HG03103 (cell line): Measurements from ENCODE around the gene HOOK2.
"Not testable (repeated sequence)": the region's sequence is repeated elsewhere in the genome, so short reads cannot be mapped to it uniquely, and the experiment has no call there.

Experiments used
- ATAC-seq: cut with Tn5 transposase; IDR thresholded peaks from one replicate; pipeline ENCODE4 v1.9.1; 2021; ENCODE audit warnings: low read depth; ENCODE audit not compliant: unreplicated experiment

The HOOK2 gene

DNA sequence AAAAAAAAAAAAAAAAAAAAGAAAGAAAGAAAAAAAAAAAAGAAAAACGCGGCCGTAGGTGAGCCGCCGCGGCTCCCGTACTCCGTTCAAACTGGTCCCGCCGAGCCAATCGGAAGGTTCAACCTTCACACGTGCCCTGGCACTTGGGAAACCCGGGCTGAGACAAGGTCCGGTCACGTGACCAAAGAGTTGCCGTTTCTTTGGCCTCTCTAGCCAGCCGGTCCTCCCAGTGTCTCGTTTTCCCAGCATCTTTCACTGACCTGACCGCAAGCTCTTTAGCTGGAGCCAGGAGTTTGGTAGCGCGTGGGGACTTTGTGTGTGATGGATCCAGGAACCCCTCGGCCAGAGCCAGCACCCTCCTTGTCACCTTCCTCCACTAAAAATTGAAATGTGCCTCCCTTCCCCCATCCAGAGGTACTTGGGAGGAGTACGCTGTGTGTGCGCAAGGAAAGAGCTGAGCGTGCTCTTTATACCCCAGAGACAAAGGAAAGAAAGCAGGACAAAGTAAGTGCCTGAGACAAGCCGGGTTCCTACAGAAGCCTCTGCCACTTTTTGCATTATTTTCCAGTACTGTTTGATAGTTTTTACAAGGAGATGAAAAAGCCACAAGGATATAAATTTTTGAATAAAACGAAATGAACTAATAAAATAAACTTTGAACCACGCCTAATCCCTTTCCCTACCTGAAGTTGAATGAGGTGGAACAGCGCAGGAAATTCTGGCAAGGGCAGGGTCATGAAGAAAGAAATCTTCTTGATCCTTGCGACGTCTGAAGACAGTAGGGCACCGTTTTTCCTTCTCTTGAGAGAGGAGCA lies 52.6 kb downstream of the HOOK2 start:
- ATAC-seq: peak; percentile 68

GRCh38 chr19:12721656-12722565 lies 53.4 kb downstream of the HOOK2 start:
- ATAC-seq: peak; percentile 25

- ATAC-seq: no peak
These were observed 54.3 kb downstream of the HOOK2 start for GRCh38 chr19:12720851-12721655.

- no peak for ATAC-seq
These were observed 55.1 kb downstream of the HOOK2 start for GRCh38 chr19:12720296-12720695.

GRCh38 chr19:12715929-12716328 lies 59.4 kb downstream of the HOOK2 start:
- no peak for ATAC-seq

- ATAC-seq: no peak
These were observed 60.2 kb downstream of the HOOK2 start for GRCh38 chr19:12715102-12715501.

GRCh38 chr19:12713304-12713703 lies 62.0 kb downstream of the HOOK2 start:
- not testable (repeated sequence) for ATAC-seq
